Left ventricle myocardium superior (tissue), 1 donor: ENCODE data around the gene PFN1. TPM values are rescaled to one million over a fixed set of nuclear protein-coding genes. Genes with fewer than 3 reads are reported as not detected.

Experiments used
- ATAC-seq: fragments of 200-7000 bp; cut with Tn5 transposase; one replicate; pipeline ENCODE4 v1.9.1; 2020; ENCODE audit warnings: mild to moderate bottlenecking, moderate library complexity
- DNase-seq: peaks from one replicate; pipeline ENCODE4 v3.0.0-alpha.2; 2020
- intact Hi-C: fragments of 100-400 bp; cut with micrococcal nuclease; formaldehyde crosslinking; loops from one replicate; pipeline ENCODE4 v1.11.0; 2022
- long read RNA-seq: library from polyadenylated mRNA; unstranded; transcript quantifications from one replicate; pipeline ENCODE4 v2.0.0, GENCODE V29; 2021
- total RNA-seq: library from RNA; stranded (reverse); fragmentation: NEBNext Ultra II Directional; extraction: Animal tissue kit (Norgen Biotek cat#: 25700); gene quantifications from one replicate; pipeline ENCODE4 v1.2.1, GENCODE V29; 2021
- donor health status: DM: no; HTN: yes; CAD: no; lungs with severe emphysema.

The PFN1 gene
- 193 TPM for total RNA-seq
- long read RNA-seq, transcript PFN1-201 (3 exons, 1,291 nt), result major isoform, 102 of 106 reads
- long read RNA-seq, partial matches to known transcripts, result 0 of 106 reads
- long read RNA-seq, other reads (novel, unspliced or antisense), result 2 of 106 reads

DNA sequence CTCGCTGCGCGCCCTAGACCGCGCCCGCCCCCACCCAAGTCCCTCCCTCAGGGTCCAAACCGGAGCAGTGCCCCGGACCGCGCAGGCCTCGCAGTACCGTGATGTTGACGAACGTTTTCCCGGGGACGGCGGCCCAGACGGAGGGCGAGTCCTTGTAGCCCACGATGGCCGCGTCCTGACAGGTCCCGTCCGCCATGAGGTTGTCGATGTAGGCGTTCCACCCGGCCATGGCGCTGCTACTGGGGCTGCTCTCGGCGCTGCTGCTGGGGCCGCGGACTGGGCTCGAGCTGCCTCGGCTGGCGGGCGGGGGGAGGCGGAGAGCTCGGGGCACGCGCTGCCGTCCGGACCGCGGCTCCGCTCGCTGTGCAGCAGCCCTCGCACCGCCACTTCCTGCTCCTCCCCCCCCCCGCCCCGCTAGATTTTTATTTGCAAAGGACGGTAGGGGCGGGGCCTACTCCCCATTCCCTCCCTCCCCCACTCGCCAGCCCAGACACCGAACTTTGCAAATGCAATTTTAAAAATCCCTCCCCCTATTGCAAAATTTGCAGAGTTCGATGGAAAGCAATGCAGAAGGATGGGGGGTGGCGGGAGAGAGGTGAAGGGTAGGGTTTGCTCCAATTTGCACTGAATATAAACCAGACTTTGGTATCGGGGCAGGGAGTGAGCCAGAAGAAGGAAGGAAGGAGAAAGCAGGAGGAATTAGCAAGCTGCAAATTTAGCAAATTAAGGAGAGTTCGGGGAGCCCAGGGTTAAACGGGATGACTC lies at the start of gene PFN1:
TSS of gene PFN1 (minus strand) at position 365 of the 765 bp plus-strand sequence. CDS start at position 229, 136 bp downstream.
- peak; percentile 78 for ATAC-seq
- DNase-seq, result peak; percentile 92
- intact Hi-C loops, result no loop called here

DNA sequence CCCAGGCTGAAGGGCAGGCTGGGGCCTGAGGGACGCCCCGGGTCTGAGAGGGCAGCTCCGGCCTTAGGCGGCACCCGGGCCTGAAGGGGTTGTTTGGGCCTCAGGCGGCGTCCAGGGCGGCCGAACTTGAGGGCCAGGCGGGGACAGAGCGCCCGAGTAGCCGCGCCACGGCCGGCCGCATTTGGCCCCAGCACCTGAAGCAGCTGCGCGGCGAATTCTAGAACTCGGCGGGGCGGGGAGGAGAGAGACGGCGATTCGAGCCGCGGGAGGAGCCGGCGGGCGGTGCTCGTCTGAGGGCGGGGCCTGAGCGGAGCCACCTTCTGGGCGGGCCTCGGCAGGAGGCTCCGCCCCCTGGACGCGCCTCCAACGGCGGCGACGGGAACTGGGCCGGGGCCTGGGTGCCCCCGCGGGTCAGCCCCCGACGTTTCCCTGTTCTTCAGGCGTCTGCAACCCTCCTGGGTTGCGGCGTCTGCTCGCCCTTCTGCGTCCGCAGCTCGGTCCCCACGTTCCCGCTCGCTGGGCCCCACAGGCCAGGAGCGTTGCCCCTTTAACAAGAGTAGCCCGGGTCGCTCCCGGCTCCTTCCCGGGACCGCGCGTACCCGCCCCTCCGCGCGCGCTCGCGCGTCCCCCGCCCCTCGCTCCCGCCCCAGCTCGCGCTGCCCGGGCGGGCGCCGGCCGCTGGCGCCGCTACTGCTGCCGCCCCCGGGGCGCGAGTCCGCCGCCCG lies 49.1 kb upstream of the PFN1 start, which contains the start of the genes INCA1 and KIF1C:
TSS of gene INCA1 (minus strand) at position 221 of the 725 bp plus-strand sequence. CDS start 3,085 bp downstream, outside the sequence.
TSS of gene KIF1C (plus strand) at position 649 of the 725 bp plus-strand sequence. CDS start 2,297 bp downstream, outside the sequence.
- intact Hi-C loops, result no loop called here
- DNase-seq (peak; percentile 97), ATAC-seq (peak; percentile 86)

DNA sequence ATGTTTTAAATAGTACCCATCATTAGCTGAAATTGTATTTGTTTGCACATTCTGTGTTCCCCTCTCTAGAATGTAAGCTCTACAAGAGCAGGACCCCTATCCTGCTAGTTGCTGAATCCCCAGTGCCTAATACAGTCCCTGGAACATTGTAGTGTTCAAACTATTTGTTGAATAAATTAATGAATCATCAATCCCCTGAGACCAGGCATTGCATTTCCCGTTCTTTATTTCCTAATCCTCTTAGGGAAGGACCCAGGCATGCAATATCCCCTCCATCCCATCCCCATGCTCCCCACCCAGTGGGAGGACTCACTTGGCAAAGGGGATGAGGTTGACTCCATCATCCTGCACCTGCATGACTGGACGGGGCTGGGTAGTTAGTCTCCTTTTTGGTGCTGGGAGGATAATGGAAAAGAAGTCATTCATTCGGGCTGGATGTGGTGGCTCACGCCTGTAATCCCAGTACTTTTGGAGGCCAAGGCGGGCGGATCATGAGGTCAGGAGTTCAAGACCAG lies 45.8 kb upstream of the PFN1 start:
- intact Hi-C loops, result no loop called here
- DNase-seq, result no peak
- ATAC-seq, result no peak

DNA sequence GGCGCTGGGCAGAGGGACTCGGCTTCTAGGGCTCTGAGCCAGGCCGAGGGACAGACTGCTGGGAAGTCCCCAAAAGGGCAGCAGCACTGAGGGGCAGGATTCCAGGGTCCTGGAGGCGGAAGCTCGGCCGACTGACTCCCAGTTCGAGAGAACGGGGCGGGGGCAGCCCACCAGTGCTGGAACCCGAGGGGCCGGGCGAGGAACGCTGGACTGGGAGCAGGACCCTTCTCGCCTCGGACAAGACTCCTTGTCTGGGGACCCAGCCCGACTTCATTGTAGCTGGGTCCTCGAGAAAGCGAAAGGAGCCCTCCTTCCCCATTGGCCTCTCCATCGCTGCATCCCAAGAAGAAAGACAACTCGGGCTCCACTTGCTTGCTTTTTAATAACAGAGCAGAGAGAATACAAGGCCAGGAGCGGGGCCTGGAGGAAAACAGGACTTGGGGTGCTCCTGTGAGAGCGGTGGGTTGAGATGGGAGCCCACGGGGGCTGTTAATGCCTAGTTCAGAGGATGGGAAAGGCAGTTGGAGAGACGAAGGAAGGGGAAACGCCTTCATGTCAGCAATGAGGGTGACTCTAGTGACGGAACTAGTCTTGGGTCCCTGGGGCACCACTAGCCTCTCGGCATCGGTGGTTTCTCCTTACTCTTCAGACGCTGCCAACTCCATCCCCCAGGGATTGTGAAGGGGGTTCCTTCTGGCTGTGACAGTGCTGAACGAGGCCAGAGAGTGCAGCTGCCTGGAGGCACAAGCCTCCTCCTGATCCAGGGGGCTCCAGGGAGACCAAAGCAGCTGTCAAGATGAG lies 39.6 kb upstream of the PFN1 start:
- ATAC-seq (peak; percentile 29), DNase-seq (peak; percentile 55)
- intact Hi-C loops, result no loop called here

DNA sequence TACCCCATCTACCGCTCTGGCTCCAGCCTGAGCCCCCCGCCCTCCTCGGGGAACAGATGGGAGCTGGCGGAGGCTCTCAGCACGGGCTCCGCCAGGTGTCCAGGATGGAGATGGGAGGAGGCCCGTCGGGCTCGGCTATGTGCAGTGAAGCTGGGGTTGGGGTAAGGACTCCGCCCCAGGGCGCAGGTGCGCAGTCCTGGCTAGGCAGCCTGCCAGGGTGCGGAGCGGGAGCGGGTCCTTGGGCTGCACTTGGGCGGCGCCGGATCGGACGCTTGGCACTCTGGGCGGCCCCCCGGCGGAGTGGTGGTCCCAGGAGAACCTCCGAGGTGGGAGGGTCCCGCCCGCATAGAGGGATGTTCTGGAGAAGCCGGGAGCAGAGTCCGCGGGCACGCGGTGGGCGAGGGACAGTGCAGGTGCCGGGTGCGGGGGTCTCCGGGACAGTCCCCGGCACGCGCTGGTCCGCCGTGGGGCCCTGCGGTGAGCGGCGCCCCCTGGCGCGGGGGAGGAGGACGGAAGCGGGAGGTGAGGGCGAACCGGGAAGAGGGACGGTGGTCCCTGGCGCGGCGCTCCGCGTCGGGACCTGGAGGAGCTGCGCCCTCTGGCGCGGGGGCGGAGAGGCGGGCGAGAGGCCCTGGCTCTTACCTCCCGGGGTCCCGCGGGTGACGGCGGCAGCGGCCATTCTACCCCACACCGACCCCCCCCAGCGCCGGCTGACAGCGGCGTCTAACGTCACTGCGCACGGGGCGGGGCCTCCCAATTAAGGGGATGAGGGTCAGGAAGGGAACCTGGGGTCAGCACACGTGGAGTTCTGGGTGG lies 38.8 kb upstream of the PFN1 start, which contains the start of gene CAMTA2:
TSS of gene CAMTA2 (minus strand) at position 725 of the 816 bp plus-strand sequence. CDS start 1,453 bp downstream, outside the sequence.
- ATAC-seq (peak; percentile 96), DNase-seq (peak; percentile 96)
- intact Hi-C loops, result no loop called here

DNA sequence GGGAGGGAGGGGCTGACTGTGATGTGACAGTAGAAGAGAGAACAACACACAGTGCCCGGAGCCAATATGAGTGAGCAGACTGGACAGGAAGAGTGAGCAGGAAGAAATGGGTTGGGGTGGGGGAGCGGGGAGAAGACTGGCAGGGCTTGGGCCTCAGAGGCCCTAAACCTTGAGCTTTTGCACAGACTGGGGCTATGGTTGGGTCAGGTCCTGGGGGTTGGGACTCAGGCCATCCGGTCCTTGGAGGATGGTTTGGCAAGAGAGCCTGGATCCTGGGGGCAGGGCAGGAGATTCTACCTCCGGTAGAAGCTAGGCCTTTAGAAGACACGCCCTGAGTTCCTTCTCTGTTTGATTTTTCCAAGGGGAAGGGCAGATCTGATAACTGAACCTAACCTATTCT lies 38.1 kb upstream of the PFN1 start:
- ATAC-seq, result no peak
- no peak for DNase-seq
- intact Hi-C loops, result no loop called here

DNA sequence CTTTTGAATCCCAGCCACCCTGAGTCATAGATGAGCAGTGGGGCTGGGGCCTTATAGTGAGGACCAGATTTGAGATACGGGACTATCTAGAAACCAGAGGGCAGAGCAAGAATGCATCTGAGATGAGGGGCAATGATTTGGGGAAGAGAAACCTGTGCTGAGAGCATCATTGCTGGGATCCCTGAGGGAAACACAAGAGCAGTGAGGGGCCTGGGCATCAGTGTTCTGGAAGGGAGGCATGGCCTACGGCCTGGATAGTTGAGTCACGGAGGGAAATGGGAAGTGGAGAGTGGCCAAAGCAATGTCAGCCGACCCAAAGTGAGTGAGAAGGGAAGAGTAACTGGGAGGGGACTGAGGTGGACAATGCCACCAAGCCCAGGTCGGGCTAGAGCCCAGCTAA lies 34.0 kb upstream of the PFN1 start:
- DNase-seq (no peak), ATAC-seq (no peak)
- intact Hi-C loops, result no loop called here

DNA sequence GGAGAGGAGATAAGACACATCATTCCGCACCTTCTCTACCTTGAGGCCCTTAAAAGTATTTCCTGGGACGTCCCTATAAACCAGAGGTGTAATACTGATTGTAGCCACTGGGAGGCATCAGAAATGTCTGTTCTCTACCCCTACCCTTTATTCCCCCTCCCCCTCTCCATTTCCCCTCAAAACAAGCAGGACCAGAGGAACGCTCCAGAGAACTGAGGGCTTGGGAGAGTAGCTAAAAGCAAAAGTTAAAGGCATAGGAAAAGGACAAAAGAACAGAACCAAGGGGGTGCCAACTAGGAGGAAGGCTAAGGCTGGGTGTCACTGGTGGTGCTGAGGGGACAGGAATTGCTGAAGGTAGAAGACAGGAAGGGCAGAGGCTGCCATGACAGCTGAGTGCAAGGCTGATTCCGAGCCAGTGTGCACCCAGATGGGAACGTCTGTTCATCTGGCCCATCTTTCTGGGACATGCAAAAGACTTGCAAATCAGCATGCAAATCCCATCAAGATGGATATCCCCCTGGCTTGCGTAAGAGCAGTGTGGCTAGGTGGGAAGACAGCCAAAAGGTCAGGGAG lies 32.4 kb upstream of the PFN1 start:
- ATAC-seq (peak; percentile 57), DNase-seq (no peak)
- intact Hi-C loops, result no loop called here

DNA sequence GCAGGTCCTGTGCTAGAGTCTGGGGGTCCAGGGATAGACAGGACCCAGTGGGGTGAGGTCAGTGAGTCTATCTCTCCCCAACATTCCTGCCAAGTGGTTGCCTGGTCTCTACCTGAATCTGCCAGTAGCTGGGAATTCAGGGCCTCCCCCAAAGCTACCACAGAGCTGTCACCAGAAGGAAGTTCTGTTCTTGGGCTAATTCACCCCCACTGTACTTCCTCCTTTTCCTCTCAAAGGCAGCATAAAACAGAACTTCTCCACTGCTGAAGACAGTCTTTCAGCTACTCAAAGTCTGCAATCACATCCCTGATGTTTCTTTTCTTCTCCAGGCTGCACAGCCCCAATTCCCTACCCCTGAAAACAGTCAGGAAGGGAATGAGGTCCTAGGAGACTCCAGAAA lies 30.4 kb upstream of the PFN1 start:
- ATAC-seq (no peak), DNase-seq (no peak)
- intact Hi-C loops, result no loop called here

DNA sequence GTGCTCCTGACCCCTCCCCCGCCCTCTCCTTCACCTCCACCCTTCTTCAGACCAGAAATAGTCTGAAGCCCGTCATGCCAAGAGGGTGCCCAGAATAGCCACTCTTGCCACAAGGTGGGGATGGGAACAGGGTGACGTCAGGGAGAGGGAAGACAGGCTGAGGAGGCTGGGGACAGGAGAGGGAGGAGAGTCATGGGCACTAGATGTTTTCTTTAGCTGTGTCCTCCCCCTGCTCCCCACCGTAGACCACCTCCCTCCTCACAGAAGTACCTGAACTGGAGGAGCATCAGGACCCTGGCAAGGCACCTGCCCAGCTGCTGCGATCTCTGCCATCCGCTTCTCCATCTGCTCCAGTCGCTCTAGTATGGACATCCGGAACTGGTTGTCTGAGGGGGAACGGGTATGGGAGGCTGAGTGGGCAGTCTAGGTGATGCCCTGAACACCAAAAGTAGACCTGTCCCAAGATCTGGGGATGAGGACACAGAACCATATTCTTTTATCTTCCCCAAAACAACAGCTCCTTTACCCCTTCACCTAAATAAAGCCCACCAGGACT lies 25.9 kb upstream of the PFN1 start:
- ATAC-seq (peak; percentile 88), DNase-seq (peak; percentile 69)
- intact Hi-C loops, result no loop called here

DNA sequence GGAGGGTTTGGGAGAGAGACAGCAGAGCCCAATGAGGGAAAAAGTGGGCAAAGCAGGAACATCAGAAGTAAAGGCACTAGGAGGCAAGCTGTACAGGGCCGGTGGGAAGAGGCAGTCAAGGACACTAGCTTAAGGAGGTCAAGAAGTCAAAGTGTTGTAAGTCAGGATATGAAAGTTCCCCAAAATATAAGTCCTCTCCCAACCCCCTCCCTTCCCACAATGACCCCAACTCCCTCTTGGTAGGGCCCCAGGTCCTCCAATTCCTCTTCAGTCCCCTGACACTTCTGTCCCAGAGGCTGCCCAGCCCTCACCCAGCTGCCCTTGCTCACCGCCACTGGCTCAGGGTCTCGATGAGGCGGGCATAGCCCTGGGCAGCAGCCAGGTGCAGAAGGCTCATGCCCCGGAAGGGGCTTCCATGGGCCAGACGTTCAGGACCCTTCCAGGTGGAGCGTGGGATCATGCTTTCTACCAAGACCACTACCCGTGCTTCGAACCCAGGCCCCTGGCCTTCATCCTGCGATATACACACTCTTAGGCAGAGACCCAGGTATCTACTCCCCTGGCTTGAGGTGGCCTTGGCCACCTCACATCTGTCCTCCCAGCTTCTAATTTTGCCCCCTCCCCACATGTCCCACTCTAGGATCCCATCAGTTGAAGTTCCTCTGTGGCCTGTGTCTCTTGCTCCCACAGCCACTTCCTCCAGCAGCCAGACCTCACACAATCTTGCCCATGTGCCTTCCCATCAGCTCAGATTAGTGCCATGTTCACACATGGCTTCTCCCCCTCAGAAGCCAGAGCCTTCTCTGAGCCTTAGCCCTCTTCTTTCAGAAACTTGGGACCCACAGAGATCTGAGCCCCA lies 25.2 kb upstream of the PFN1 start:
- intact Hi-C loops, result no loop called here
- ATAC-seq (no peak), DNase-seq (no peak)

DNA sequence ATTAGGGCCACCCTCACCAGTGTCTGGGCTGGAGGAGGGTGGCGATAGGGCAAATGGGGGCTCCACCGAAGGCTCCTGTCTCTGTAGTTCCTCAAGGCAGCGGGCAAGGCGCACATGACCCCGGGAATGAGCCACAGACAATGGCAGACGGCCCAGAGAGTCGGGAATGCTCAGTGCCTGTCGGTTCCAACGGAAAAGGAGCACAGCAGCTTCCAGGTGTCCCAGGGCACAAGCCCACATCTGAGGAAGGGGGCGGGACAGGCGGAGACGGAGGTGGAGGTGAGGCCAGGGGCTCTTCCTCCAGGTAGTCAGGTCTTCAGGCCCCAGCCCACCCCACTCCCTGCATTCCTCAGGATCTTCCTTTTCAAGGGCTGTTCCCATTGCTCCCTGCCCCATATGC lies 24.4 kb upstream of the PFN1 start:
- intact Hi-C loops, result no loop called here
- no peak for DNase-seq
- no peak for ATAC-seq

DNA sequence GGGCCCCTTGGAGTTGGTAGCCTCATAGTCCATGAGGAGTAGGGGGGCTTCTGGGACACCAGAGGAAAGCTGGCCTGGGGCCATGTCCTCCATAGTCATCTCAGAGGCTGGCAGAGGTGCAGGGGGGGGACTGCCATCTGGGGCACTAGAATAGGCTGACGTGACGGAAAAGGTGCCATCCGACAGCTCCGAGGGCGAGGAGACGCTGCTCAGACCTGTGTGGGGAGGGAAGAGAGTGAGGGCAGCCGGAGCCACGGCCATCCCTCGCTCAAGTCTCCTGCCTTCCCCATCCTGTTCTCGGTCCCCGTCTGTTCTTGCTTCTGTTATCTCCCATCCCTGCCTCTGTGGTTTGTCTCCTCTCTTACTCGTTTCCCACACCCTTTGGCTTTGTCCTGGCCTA lies 24.0 kb upstream of the PFN1 start:
- ATAC-seq (no peak), DNase-seq (no peak)
- intact Hi-C loops, result no loop called here

DNA sequence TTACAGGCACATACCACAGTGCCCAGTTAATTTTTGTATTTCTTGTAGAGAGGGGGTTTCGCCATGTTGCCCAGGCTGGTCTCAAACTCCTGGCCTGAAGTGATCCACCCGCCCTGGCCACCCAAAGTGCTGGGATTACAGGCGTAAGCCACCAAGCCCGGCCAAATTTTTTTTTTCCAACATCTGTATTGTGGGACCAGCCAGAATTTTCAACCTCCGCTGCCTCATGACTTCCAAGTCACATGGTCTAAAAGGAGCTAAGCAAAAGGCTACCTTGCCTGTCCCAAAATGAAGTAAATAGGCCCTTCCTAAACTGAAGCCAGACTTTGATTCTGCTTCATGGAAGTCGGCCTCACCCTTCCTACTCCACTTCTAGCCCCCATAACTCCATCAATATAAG lies 23.5 kb upstream of the PFN1 start:
- DNase-seq, result no peak
- ATAC-seq, result no peak
- intact Hi-C loops, result no loop called here

DNA sequence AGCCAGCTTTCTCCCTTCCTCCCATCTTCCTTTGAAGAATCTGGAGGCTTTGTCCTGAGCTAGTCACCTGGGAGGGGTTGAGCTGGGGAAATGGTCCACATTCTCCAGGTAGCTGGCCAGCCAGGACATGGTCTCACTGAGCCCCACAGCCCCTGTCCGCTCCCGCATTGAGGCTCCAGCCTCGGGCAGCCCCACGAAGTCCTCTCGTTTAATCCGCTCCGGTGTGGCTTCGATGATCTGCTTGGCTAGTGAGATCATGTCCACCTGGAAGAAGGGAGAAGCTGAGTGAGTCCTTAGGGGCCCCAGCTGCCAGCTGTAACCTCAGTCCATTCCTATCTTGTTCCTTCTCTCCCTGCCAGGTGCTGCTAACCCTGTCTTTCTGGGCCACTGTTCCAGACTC lies 21.9 kb upstream of the PFN1 start:
- ATAC-seq, result no peak
- DNase-seq, result no peak
- intact Hi-C loops, result no loop called here

DNA sequence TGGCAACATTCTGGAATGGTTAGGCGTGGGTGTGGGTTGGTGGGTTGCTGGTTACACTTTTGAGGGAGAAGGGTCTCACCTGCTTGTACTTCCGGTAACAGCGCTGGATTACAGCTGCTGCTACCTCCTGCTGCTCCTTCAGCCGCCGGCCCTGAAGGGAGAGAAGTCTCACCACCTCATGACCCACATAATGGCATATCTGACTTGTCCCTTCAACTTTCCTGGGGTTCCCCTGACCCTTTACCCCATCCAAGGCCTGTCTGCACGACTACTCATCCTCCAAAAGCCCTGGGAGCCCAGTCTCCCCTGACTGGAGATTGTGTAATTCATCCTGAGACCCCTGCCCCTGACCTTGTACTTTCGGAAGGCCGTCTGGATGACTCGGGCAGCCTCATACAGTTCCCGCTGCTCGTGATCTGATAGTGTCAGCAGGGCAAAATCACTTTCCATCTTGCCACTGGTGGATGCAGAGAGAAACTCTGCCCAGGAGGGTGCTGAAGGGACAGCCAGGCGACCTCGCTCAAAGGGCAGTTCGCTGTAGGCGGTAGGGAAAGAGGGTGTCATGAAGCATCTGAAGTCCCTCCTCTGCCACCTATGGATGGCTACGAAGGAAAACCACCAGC lies 21.3 kb upstream of the PFN1 start:
- no peak for DNase-seq
- no peak for ATAC-seq
- intact Hi-C loops, result no loop called here
